NCI-H2107 treated with DMSO at 0.1 percent for 48 hours (cell line): ENCODE data around the gene NRXN3.
A peak's percentile ranks its signal among the peaks of the same experiment; 100 is the strongest.

ENCODE experiments used
- DNase-seq: peaks from one replicate; lab custom pipeline; 2025; ENCODE audit not compliant: unreplicated experiment; lab: John Stamatoyannopoulos, UW

NRXN3 gene

DNA sequence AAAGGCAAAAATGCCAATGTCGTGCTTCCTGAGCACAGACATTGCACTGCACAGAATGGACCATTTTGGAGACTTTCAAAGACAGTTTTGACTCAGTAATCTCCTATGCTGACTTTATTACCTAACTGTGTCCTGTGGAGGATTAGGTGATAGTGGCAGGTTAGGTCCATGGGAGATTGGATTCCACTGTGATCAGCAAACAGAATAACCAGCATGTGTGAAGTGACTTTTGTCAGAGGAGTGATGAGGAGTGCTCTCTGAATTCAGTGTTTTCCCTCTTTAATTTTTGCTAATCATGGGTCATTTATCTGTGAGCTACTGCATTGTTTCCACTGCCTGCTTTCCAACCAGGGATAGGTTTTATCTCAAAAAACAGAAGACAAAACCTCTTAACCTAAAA lies 1378.7 kb downstream of the NRXN3 start:
- no peak for DNase-seq

GRCh38 chr14:79549515-79549914 lies 1379.3 kb downstream of the NRXN3 start:
- DNase-seq: no peak

DNA sequence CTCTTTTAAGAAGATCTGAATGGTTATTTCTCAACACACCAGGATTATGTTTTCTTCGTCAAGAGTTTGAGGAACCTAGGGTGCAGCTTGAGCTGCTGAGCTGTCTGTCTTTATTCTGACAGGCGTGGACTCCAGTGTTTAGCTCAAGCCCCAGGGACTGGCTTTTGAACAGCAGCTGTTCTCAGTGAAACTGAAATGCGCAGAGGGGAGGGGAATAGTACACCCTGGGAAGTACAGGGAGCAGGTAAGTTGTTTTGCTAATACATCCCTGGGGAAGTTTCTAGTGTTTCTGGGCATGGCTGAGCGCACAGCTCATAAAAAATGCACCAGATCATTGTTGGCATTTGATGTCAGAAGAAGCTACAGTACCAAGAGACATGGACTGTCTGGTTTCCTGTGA lies 1381.3 kb downstream of the NRXN3 start:
- DNase-seq: peak; percentile 87

DNA sequence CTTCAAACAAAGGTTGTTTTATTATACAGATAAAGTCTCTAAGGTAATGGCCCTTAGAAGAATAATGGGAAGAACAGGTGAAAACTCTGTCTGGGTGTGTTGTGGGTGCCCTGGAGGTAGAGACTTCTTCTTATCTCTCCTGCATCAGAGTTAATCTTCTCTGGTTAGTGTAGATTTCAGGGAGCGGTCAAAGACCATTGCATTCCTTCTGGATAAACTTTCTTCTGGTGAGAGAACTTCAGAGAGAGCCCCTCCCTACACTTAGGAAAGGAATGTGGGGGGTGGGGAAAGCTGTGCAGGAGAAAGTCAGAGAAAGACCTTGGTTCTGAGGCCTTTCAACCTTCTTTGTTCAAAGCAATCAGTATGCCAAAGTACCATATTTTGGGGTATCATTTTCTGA lies 1382.6 kb downstream of the NRXN3 start:
- DNase-seq: no peak

- no peak for DNase-seq
These were observed 1384.6 kb downstream of the NRXN3 start for GRCh38 chr14:79554816-79555215.

GRCh38 chr14:79555429-79555828 lies 1385.3 kb downstream of the NRXN3 start:
- no peak for DNase-seq

- DNase-seq: no peak
These were observed 1387.1 kb downstream of the NRXN3 start for GRCh38 chr14:79557309-79557708.

DNA sequence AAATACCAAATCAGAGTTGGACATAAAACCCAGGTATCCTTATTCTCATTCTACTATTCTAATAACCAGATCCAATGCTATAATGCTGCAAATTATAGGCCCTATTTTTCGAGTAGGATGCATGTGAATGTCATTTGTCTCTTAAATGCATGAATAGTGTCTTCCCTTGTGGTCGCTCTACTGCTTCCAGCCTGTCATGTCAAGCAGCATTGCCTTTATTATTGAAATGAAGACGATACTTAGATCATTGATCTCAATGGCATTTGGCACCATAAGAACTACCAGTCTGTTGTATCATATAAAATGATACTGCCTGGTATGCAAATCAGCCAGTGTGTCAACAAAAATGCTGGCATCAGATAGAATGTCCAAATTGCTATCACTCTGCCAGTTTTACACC lies 1392.0 kb downstream of the NRXN3 start:
- no peak for DNase-seq

GRCh38 chr14:79564371-79564770 lies 1394.2 kb downstream of the NRXN3 start:
- no peak for DNase-seq

DNA sequence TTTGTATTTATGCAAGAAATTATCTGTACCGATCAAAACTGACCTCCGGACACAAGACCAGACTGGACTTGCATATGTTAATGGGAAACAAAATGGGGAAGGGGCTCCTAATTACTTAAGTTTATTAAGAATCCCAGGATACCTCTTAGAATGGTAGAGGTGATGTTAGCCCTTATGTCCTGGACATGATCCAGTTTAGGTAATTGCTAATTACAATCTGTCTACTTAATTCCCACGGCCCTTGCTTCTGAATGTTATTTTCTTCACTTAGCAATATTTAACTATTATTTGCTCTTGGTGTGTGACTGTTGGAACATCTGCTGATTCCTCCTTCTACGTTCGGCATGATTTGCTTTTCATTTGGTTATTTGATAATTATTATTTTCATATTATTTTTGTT lies 1397.1 kb downstream of the NRXN3 start:
- DNase-seq: no peak

GRCh38 chr14:79568594-79568993 lies 1398.4 kb downstream of the NRXN3 start:
- DNase-seq: no peak

- no peak for DNase-seq
These were observed 1398.9 kb downstream of the NRXN3 start for GRCh38 chr14:79569072-79569471.

GRCh38 chr14:79570648-79571047 lies 1400.5 kb downstream of the NRXN3 start:
- no peak for DNase-seq

DNA sequence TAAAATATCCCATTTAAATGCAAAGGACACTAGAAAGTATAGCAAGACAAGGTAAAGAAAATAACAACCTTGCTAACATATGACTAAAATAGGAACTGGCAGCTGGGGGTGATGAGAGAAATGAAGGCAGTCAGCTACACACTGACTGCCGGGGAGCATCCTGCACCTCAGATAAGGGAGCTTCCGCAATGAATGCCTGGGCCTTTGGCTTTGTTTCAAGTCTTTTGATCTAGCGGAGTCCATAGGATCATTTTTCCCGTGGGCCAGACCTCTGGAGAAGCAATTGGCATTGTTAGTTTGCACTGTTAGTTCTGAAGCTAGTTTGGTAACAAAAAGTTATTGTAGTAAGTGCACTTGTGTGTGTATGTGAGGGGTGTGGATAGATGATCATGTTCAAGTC lies 1401.2 kb downstream of the NRXN3 start:
- peak; percentile 11 for DNase-seq

DNA sequence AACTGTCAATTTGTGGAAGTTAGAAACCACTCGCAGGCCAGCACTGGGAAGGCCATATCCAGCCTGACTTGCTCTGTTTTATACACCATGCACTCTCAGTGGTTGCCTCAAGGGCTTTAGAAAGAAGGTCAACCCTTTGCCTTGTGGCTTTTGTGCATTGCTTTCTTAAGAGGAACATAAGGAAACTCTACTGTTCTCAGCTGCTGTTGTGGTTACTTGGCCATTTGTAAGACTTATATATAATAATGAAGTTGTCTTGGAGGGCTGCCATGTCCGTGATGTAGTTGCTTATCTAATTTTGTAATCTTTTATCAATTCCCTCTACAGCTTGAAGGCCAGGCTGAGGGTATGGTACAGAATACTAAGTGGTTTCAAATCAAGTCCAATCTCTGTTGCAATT lies 1403.3 kb downstream of the NRXN3 start:
- no peak for DNase-seq

DNA sequence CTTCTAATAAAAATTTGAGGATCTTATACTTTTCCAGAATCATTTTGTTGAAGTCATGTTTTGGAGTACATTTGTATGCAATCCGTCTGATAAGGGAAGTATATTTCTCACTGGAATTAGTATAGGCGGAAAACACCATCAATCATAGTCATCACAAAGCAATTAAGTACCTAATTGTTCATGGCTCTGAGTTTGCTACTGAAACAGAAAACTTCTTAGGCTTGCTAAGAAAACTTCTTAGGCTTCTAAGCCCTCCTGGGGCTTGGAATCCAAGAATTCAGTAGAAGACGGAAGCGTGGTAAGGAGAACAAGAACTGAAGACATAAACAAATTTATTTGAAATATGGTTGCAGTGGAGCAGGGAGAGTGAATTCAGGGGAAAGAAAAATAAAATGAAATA lies 1404.9 kb downstream of the NRXN3 start:
- DNase-seq: no peak

- DNase-seq: no peak
These were observed 1406.3 kb downstream of the NRXN3 start for GRCh38 chr14:79576424-79576823.

- no peak for DNase-seq
These were observed 1408.3 kb downstream of the NRXN3 start for GRCh38 chr14:79578470-79578869.

GRCh38 chr14:79580414-79580813 lies 1410.2 kb downstream of the NRXN3 start:
- DNase-seq: no peak

DNA sequence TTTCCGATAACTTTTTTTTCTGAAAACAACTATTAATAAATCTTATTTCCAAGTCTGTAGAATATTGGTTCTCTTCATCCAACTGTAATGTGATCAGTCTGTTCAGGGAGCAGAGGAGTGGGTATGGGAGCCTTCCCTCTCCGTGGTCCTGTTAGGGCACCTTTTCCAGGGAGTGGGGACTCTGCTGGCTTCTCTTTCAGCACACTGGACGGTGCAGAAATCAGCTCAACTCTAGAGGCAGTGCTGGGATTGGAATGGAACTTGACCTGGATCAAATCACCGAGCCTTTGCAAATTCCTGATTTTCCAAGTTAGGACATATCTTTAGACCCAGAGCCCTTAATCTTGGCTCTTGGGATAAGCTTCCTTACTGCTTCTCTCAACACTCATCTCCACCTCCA lies 1410.7 kb downstream of the NRXN3 start:
- DNase-seq: no peak

GRCh38 chr14:79581912-79582576 lies 1411.9 kb downstream of the NRXN3 start:
- no peak for DNase-seq

DNA sequence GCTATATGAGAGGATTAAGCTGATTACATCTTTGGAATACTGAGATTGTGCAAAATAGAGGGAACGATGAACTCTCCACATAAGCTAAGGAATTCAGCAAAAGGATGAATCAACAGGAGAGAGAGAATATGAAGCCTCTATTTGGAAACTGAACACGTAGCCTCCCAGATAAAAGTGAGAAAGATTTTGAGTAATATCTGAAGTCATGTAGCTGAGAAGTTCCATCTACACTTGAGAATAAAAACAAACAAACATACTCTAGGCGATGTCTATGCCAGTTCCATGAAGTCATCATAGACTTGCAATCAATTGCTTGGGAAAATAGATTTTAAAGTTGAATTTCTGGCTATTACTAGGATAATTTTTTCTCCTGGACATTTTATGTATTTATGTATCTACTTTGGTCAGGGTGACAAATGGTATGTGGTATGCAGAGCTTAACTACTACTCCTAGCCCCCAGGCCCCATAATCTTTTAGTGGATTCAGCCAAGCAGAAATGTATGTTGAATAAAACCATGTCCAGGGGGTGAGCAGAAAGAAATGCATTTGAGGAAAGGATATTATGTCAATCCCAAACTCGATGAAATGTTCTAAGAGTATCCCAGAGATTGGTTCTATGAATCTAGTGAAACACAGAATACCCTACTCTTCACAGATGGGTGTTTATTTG lies 1413.7 kb downstream of the NRXN3 start:
- no peak for DNase-seq

- no peak for DNase-seq
These were observed 1414.5 kb downstream of the NRXN3 start for GRCh38 chr14:79584679-79585078.
